Adrenal gland (tissue), 5 donors: Measurements from ENCODE around the gene VAMP8.

Source experiments
- CTCF ChIP-seq, 6 experiments: fragments of 450-650 bp in 4 of 6; fragments of 200-600 bp in 2 of 6; sonication (generic) in 1 of 6; IDR thresholded peaks; 1 replicate in 5 of 6; 2 replicates in 1 of 6; pipeline versions ENCODE4 v1.5.1 to v1.8.0; 2016 to 2021; ENCODE audit warnings: antibody characterized with exemption in 6 of 6, mild to moderate bottlenecking in 2 of 6, moderate library complexity in 1 of 6
- POLR2A ChIP-seq, 2 donors: fragments of 450-650 bp; IDR thresholded peaks; one replicate each; pipeline ENCODE4 v1.6.1; 2017; ENCODE audit warnings: antibody characterized with exemption in 2 of 2, mild to moderate bottlenecking in 2 of 2, moderate library complexity in 1 of 2
- donor health status: DM: no; HTN: no; CAD: no.

GRCh38 chr2:85536479-85536878 is 40.9 kb upstream of the VAMP8 start:
- TF ChIP-seq CTCF (IDR thresholded peaks at IDR 0.05) = no peak
- TF ChIP-seq POLR2A (IDR thresholded peaks at IDR 0.05) = no peak
